ENCODE data around the gene TXLNB.

The TXLNB gene

DNA sequence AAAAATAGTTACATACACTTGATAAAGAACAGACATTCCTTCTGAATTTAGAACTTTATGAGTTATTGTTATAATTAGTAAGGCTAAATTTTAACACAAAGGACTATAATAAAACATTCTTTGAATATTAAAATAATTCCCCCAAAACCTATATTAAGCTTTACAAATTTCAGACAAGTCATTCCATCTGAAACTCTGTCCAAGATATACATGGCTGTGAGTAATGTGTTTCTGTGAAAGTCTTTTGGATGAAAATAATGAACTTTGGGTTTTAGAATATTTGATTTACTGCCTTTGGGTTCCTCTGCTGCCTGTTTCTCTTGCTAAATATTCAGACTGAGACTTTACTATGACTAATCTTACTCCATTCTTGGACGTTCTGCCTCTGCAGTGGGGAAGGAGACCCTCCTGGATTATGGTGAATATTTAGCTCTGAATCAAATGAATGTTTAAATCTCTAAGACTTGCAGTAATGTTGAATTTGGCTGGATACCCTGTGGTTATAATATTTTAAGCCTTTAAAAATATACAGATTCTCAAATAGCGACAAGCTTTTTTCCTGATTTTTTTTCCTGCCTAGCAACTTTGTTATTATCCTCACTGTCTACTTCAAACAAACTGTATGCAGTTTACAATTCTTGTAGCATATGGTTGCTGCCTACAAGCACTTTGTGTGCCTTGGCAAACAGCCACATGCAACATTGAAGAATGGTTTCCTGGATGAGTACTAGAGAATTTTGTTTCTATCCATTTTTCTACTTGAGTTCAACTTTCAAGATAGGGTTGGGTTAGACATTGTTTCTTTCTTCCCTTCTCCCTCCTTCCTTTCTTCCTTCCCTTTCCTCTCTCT, 51.4 kb downstream of the TXLNB start:
- Histone ChIP-seq H4K20me1 (ENCODE audit: insufficient read depth, low read length) (no peaks in the 10 kb centered on the region), H3K4me2 (ENCODE audit: low read depth, low read length) (no peak overlapping the region), H3K27ac (ENCODE audit: low read length) (no peak overlapping the region), H3K36me3 (replicated peaks; ENCODE audit: insufficient read depth, low read length) (no peaks in the 10 kb centered on the region), H3K79me2 (ENCODE audit: low read length) (no peaks in the 10 kb centered on the region), H3K9me3 (replicated peaks; ENCODE audit: insufficient read depth, low read length) (no peaks in the 10 kb centered on the region), H3K9ac (ENCODE audit: low read length) (no peak overlapping the region), H3K4me1 (ENCODE audit: low read length) (no peaks in the 10 kb centered on the region), H3K4me3 (ENCODE audit: low read length) (no peak overlapping the region), H2AFZ (ENCODE audit: low read length) (no peak overlapping the region), H3K9me2 (replicated peaks; ENCODE audit: insufficient read depth, low read length) (no peaks in the 10 kb centered on the region), H3K27me3 (replicated peaks; ENCODE audit: insufficient read depth, low read length) (no peaks in the 10 kb centered on the region), H3F3A (ENCODE audit: insufficient read depth, low read length) (no peaks in the 10 kb centered on the region)
- TF ChIP-seq EZH2 (optimal IDR thresholded peaks at IDR 0.05; ENCODE audit: low read depth, low read length) (no peak), EZH2phosphoT487 (IDR thresholded peaks at IDR 0.05; ENCODE audit: low read length) (no peak), CTCF (IDR thresholded peaks at IDR 0.05; ENCODE audit: low read length) (no peak)
- DNase-seq = no peak

- no peak for DNase-seq
- no peaks in the 10 kb centered on the region for H3K9me2 ChIP-seq (replicated peaks; ENCODE audit: insufficient read depth, low read length)
- TF ChIP-seq EZH2phosphoT487 (IDR thresholded peaks at IDR 0.05; ENCODE audit: low read length) (no peak), CTCF (IDR thresholded peaks at IDR 0.05; ENCODE audit: low read length) (no peak), EZH2 (optimal IDR thresholded peaks at IDR 0.05; ENCODE audit: low read depth, low read length) (no peak)
- H3K4me3 ChIP-seq (ENCODE audit: low read length) = no peak overlapping the region
- H3F3A ChIP-seq (ENCODE audit: insufficient read depth, low read length) = no peaks in the 10 kb centered on the region
- H3K27me3 ChIP-seq (replicated peaks; ENCODE audit: insufficient read depth, low read length) = no peaks in the 10 kb centered on the region
- H3K36me3 ChIP-seq (replicated peaks; ENCODE audit: insufficient read depth, low read length) = no peaks in the 10 kb centered on the region
- H3K27ac ChIP-seq (ENCODE audit: low read length) = no peak overlapping the region
- no peak overlapping the region for H3K9ac ChIP-seq (ENCODE audit: low read length)
- H3K4me1 ChIP-seq (ENCODE audit: low read length) = no peaks in the 10 kb centered on the region
- H3K79me2 ChIP-seq (ENCODE audit: low read length) = no peaks in the 10 kb centered on the region
- H4K20me1 ChIP-seq (ENCODE audit: insufficient read depth, low read length) = no peaks in the 10 kb centered on the region
- no peak overlapping the region for H2AFZ ChIP-seq (ENCODE audit: low read length)
- H3K9me3 ChIP-seq (replicated peaks; ENCODE audit: insufficient read depth, low read length) = no peaks in the 10 kb centered on the region
- no peak overlapping the region for H3K4me2 ChIP-seq (ENCODE audit: low read depth, low read length)
Measured at GRCh38 chr6:139239064-139239463, 52.7 kb downstream of the TXLNB start.

- no peaks in the 10 kb centered on the region for H3K79me2 ChIP-seq (ENCODE audit: low read length)
- peaks cover 5% of the 10 kb centered on the region for H3K4me1 ChIP-seq (ENCODE audit: low read length)
- TF ChIP-seq EZH2phosphoT487 (IDR thresholded peaks at IDR 0.05; ENCODE audit: low read length) = no peak
- no peak for TF ChIP-seq EZH2 (optimal IDR thresholded peaks at IDR 0.05; ENCODE audit: low read depth, low read length)
- TF ChIP-seq CTCF (IDR thresholded peaks at IDR 0.05; ENCODE audit: low read length) = no peak
- no peaks in the 10 kb centered on the region for H3K27me3 ChIP-seq (replicated peaks; ENCODE audit: insufficient read depth, low read length)
- no peak overlapping the region for H3K9ac ChIP-seq (ENCODE audit: low read length)
- H3K9me2 ChIP-seq (replicated peaks; ENCODE audit: insufficient read depth, low read length) = no peaks in the 10 kb centered on the region
- no peak overlapping the region for H3K4me3 ChIP-seq (ENCODE audit: low read length)
- no peak overlapping the region for H3K27ac ChIP-seq (ENCODE audit: low read length)
- no peak overlapping the region for H3K4me2 ChIP-seq (ENCODE audit: low read depth, low read length)
- H3K36me3 ChIP-seq (replicated peaks; ENCODE audit: insufficient read depth, low read length) = no peaks in the 10 kb centered on the region
- no peak for DNase-seq
- peaks cover under 1% of the 10 kb centered on the region for H3F3A ChIP-seq (ENCODE audit: insufficient read depth, low read length)
- H4K20me1 ChIP-seq (ENCODE audit: insufficient read depth, low read length) = no peaks in the 10 kb centered on the region
- H3K9me3 ChIP-seq (replicated peaks; ENCODE audit: insufficient read depth, low read length) = no peaks in the 10 kb centered on the region
- H2AFZ ChIP-seq (ENCODE audit: low read length) = no peak overlapping the region
Measured at GRCh38 chr6:139236105-139236504, 55.7 kb downstream of the TXLNB start.
